ENCODE data around the gene MAP3K13.

GRCh38 chr3:185347399-185347798, 15.5 kb upstream of the MAP3K13 start:
- TF ChIP-seq POLR2A (IDR thresholded peaks at IDR 0.05) (no peak), EP300 (IDR thresholded peaks at IDR 0.05) (no peak), POLR2AphosphoS5 (IDR thresholded peaks at IDR 0.05) (no peak)
- TF ChIP-seq, protein P1, sequence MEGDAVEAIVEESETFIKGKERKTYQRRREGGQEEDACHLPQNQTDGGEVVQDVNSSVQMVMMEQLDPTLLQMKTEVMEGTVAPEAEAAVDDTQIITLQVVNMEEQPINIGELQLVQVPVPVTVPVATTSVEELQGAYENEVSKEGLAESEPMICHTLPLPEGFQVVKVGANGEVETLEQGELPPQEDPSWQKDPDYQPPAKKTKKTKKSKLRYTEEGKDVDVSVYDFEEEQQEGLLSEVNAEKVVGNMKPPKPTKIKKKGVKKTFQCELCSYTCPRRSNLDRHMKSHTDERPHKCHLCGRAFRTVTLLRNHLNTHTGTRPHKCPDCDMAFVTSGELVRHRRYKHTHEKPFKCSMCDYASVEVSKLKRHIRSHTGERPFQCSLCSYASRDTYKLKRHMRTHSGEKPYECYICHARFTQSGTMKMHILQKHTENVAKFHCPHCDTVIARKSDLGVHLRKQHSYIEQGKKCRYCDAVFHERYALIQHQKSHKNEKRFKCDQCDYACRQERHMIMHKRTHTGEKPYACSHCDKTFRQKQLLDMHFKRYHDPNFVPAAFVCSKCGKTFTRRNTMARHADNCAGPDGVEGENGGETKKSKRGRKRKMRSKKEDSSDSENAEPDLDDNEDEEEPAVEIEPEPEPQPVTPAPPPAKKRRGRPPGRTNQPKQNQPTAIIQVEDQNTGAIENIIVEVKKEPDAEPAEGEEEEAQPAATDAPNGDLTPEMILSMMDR (IDR thresholded peaks at IDR 0.05), result no peak

Measured in sigmoid colon (tissue), 4 donors.